Ishikawa (cell line): ENCODE results near the gene TFF3.

Source experiments
- CEBPB ChIP-seq: IDR thresholded peaks from 2 replicates; pipeline ENCODE4 v1.6.1; 2012
- FOXM1 ChIP-seq: IDR thresholded peaks from 2 replicates; pipeline ENCODE4 v1.6.1; 2012; ENCODE audit warnings: low read depth, borderline replicate concordance
- NFIC ChIP-seq: IDR thresholded peaks from 2 replicates; pipeline ENCODE4 v1.6.1; 2012
- RAD21 ChIP-seq: IDR thresholded peaks from 2 replicates; pipeline ENCODE4 v1.6.1; 2012; ENCODE audit warnings: low read depth
- TAF1 ChIP-seq: IDR thresholded peaks from 2 replicates; pipeline ENCODE4 v1.6.1; 2012; ENCODE audit warnings: low read depth, mild to moderate bottlenecking

- no peak for TF ChIP-seq CEBPB
- no peak for TF ChIP-seq TAF1
- no peak for TF ChIP-seq NFIC
- no peak for TF ChIP-seq RAD21
- TF ChIP-seq FOXM1, result no peak
Measured at GRCh38 chr21:42324896-42325295, 9.7 kb upstream of the TFF3 start.
